ENCODE data around the gene CCDC51. TPM values are rescaled to one million over a fixed set of nuclear protein-coding genes. Genes with fewer than 3 reads are reported as not detected.

CCDC51 gene
- polyA plus RNA-seq, 3 donors: 26.0 to 33.4 (median 27.2) TPM

DNA sequence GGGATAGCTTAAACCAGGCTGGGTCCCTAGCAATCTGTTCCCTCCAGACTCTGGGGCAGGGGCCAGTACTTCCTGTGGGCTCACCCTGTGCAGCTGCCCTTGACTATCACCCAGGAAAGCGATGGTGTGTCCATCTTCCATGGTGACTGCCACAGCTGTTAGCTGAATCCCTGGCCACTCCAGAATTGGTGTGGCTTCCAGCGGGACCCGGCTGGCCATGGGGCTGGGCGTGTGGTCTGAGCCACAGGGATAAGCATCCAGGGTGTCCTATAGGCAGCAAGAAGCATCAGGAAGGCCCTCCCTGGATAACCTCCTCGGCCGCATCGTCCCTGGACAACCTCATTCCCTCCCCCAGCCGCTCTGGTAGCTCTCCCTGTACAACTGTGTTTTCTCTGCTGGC lies 17.2 kb downstream of the CCDC51 start:
- no peak for DNase-seq (ENCODE audit: low read depth in 3 of 3, low spot score in 2 of 3)

DNA sequence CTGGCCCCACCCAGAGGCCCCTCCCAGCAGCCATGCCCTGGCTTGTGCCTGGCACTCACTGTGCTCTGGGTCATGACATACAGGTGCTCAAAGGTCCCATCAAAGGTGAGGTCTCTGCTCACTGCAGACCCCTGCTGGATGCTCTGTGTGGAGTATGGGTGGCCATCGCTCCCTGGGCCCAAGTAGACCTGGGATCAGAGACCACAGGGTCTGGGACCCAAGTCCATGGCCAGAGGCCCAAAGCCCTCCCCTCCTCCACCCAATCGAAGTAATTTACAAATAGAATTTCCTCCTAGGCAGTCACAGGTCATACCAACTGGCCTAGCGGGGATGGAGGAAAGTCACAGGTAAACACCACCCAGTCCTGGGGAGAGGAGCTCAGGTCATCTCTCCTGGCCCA lies 17.6 kb downstream of the CCDC51 start:
- no peak for DNase-seq (ENCODE audit: low read depth in 3 of 3, low spot score in 2 of 3)

DNA sequence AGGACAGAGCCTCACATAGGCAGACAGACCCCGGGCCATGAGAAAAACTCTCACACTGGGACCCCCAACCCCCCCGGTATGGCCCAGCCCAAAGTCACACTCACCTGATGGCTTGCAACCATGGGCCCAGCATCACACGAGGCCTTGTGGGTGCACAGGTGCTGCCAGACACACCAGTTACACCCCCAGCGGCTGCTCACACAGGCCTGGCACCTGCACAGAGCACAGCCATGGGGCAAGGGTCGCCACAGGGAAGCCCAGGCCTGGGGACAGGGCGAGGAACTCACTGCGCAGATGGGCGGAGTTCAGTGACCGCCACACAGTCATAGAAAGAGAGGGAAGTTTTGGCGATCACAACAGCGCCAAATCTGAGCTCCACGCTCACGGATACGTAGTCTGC lies 19.4 kb downstream of the CCDC51 start:
- no peak for DNase-seq (ENCODE audit: low read depth in 3 of 3, low spot score in 2 of 3)

DNA sequence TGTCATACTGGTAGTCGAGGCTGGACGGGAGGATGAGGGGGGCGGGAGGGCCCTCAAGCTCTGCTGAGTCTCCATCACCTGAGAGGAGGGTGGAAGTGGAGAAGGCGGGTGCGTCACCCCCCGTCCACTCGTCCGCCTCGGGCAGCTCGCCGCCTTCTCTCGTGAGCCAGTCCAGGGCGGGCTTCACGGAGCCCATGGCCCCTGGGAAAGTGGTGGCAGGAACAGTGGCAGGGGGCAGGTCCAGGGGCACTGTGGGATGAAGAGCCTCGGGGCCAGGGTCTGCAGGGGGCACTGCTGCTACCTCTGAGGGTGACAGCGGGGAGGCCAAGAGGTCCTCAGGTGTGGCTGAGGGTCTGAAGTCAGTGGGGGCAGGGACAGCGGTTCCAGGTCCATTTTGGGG lies 20.3 kb downstream of the CCDC51 start:
- no peak for DNase-seq (ENCODE audit: low read depth in 3 of 3, low spot score in 2 of 3)

DNA sequence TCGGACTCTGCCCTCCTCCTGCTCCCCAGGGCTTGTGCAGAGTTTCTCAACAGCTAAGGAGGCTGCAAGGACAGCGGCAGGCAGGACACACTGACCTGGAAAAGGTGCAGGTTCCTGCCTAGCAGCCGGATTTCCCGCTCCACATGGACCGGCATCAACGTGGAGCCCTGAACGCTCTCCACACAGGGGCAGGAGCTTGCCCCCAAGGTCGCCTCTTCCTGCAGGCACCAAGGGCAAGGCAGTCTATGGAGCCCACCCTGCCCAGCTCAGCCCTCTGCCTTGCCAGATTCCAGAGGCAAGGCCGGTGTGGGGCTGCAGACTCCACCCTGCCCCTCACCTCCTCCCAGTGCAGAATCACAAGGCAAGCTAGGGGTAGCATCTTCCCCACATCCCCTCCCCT lies 20.8 kb downstream of the CCDC51 start:
- no peak for DNase-seq (ENCODE audit: low read depth in 3 of 3, low spot score in 2 of 3)

DNA sequence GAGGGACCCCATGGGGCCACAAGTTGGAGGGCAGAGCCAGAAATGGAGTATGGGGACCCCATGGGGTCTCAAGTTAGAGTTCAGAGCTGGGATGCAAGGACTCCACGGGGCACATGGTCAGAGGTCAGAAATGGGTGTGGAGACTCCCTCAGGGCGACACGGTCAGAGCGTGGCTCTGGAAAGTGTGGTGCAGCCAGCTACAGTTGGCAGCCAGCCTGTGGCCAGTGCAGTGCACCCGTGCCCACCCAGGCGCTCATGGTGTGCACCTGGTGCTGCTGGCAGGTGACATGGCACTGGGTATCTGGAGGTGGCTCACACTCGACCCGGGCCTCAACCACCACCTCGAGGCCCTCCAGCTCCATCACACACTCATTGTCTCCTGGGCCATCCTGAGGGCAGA lies 21.3 kb downstream of the CCDC51 start:
- no peak for DNase-seq (ENCODE audit: low read depth in 3 of 3, low spot score in 2 of 3)

DNA sequence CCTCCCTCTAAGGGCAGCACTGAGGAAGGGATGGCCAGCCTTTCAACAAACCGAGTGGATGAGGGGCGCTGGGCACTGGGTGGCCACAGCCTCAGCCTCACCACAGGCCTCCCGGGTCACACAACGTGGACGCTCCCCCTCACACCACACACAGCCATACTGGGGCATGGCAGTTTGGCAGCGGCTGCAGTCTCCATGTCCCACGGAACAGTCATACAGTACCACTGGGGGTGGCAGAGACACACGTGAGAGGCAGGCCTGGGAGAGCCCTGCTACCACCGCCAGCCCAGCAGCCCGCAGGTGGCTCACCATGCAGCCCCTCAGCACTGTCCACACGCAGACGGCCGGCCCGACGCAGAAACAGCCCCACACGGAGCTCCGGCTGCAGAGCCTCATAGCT lies 21.8 kb downstream of the CCDC51 start:
- no peak for DNase-seq (ENCODE audit: low read depth in 3 of 3, low spot score in 2 of 3)

DNA sequence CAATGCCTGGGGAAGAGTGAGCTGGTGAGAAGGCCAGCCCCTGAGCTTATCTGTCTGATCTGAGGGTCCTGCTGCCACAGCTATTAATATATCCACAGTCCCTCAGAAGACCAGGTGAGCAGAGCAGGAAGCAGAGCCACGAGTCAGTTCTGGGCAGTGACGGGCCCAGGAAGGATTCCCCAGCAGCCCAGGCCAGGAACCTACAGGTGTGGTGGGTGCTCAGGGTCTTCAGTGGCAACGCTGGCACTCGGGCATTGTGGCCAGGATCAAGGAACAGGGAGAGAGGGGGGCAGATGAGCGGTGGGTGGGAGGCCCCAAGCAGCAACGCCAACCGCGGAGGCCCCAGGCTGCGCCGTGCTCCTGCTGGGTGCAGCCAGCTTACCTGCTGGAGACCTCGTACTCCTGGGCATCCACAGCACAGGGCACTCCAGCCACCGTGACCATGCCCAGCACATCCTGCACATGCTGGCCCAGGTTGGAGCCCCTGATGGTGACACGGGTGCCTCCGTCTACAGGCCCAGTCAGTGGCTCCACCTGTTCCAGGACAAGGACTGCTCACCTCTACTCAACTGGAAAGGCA lies 22.3 kb downstream of the CCDC51 start:
- DNase-seq (ENCODE audit: low read depth in 3 of 3, low spot score in 2 of 3): no peak

DNA sequence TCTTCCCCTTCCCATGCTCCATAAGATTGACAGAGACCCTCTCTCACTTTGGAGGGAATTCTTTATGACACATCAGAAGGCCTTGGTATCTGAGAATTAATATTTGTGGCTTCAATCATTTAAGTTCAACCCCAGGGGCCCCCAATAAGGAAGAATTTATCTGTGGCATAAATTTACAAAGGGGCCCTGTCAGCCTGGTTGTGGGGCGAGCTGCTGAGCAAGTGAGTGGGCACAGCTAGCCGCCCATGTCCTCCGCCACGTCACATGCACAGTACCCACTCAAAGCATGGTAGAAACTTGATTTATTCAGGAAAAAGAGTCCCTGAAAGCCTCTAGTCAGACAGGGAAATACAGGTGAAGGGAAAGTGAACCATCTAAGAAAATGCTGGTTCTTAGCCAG lies 23.4 kb downstream of the CCDC51 start:
- DNase-seq (ENCODE audit: low read depth in 3 of 3, low spot score in 2 of 3): no peak

DNA sequence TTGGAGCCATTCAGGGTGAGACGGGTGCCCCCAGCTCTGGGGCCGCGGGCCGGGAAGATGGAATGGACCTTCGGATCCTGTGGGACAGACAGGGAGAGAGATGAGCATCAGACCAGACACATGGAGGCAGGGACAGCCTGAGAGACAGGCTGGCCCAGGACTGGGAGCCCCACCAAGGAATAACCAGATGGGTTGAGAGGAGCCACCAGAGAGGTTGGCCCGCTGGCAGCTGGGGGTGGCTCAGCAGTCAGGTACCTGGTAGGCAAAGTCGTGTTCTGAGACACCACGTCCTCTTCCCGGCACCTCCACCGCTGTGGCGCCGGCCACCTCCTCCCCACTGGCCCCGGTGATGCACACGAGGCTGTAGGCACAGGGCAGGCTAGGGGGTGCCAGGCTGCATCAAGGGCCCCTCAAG lies 23.8 kb downstream of the CCDC51 start:
- DNase-seq (ENCODE audit: low read depth in 3 of 3, low spot score in 2 of 3): no peak

DNA sequence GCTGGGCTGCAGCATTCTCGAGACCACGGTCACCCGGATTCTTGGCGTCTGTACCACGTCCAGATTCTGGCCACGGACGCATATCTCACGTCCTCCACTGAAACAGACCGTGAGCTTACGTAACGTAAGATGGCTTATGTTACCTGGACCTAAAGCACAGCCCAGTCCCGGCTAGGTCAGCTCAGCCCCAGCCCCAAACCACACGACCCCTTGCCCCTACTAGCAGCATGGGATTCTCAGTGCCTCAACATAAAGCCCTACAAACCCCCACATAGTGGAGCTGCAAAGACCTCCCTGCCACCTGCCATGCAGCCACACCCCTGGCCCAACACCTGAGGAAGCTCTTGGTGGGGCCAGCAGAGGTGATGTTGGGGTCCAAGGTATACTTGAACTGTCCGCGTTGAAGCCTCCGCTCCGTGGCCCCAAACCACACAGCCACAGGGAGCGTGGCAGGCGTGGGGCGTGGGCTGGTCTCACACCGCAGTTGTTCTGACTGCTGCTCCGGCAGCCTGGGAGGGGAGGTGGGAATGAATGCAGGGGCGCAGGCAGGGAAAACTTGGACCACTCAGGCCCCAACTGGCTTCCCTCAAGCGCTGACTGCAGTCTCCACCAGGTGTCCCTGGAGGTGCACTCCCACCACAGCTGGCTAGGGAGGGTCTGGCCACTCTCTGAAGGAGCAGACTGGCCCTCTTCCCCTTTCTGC lies 24.5 kb downstream of the CCDC51 start:
- DNase-seq (ENCODE audit: low read depth in 3 of 3, low spot score in 2 of 3): no peak

DNA sequence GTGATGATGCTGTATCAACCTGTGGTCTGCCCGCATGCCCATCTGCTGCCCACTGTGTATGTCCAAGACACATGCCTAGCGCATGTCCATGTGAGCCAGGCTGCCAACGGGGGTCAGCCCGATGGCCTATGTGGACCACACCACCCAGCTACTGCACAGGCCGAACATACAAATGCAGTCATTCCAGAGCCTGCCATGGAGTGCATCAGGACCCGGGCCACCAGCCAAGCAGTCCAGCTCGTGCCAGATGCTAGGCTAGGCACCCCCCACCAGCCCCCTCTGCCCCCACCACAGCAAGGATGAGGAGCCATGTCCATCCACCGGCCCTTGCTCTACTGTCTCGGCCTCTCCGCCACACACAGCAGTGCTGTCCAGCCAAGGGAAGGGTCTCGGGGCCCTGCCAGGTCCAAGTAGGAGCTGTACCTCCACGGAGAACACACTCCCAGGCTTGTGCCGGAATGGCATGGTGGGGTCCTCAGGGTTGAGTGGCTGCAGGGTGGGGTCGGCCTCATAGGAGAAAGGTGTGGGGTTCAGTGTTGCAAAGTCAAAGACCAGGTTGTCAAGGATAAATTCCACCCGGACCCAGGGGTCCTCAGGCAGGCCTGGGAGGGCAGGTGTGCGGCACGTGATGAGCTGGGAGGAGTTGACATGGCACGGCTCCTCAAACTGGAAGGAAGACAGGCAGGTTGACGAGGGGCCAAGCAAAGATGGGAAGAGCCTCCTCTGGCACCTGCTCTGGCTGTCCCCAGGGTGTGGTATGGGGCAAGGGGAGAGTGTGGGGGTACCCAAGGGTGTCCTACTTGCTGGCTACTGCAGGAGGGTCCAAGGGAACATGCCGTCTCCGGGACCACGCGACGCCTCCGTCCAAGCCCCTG lies 25.3 kb downstream of the CCDC51 start:
- DNase-seq (ENCODE audit: low read depth in 3 of 3, low spot score in 2 of 3): no peak

DNA sequence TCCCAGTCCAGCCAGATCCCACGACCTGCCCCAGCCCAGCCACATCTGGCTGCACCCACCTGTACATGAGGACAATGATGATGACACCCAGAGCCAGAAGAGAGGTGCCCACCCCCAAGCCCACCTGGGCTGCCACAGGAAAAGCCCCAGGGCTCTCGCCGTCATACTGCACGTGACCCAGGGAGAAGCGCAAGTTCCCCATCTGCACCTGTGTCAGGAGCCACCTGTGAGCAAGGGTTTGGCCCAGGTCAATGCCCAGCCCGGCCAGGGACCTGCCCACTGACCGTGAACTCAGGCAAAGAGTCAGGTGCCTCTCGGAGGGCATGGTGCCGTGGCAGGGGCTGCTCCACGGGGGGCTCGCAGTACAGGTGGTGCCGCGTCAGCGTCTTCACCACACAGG lies 26.3 kb downstream of the CCDC51 start:
- DNase-seq (ENCODE audit: low read depth in 3 of 3, low spot score in 2 of 3): no peak

DNA sequence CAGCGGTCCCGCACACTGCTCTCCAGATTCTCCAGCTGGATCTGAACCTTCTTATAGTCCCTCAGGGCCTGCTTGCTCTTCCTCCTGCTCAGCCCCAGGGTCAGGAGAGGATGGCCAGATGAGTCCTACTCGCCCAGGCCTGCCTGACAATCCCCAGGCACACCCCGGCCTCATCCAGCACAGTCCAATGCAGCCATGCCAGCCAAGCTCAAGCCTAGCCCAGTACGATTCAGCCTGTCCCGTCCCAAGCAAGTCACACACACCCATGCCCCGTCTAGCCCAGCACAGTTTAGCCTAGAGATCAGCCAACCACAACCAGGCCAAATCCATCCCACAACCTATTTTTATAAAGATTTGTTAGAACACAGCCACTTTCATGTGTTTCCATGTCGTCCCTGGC lies 26.8 kb downstream of the CCDC51 start:
- DNase-seq (ENCODE audit: low read depth in 3 of 3, low spot score in 2 of 3): no peak

DNA sequence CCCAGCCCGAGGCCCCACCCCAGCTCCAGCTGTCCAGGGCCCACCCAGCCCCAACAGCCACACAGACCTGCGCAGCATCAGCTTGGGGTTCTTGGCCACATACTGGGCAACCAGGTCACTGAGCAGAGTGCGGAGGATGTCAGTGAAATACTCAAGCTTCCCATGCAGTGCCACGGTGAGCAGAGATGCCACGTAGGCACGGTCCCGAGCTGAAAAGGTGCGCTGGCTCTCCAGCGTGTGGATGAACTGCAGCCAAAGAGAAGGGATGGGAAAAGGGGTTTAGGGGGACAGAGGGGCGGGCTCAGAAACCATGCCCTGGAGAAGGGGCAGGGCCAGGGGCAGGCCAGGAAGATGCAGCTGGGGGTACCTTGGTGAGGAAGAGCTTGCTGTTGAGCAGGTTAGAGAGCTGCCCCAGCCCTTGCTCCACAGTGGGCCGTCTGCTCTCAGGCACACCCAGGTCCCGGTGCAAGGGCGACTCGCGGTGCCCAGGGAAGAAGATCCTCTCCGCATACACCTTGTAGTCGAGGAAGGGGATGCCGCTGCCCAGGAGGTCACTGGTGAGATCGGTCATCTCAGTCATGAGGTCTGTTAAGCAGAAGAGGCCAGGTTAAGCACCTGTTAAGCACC lies 27.4 kb downstream of the CCDC51 start:
- DNase-seq (ENCODE audit: low read depth in 3 of 3, low spot score in 2 of 3): no peak

DNA sequence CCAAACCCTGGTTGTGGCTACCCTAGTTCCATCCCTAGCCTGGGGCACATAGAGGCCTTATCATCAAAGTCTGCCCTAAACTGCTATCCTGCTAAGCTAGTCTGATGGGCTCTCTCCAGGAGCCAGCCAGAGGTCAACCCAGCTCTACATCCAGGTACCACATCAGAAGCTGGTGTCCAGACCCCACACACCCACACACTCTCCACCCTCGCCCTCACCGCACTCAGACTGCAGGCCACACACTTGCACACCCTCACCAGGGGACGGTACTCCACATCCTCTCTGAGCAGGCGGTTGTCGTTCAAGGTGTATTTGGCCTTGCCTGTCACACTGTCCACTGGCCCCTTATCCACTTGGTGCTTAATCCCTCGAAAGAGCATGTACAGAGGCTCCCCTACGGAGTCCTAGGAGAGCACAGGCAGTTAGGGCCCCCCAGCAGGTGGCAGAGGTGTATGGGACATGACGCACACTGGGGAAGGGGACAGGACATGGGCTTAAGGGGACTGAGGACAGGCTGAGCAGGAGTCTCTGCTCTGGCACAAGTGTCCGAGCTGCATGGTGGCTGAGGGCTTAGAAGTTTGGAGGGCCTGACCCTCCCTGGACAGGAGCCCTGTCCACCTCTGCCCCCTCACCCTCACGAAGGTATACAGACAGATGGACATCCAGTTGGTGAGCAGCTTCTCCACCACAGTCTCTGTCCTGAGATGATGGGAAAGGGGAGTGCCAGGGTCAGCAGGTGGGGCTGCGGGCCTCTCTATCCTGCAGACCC lies 28.1 kb downstream of the CCDC51 start:
- DNase-seq (ENCODE audit: low read depth in 3 of 3, low spot score in 2 of 3): no peak

DNA sequence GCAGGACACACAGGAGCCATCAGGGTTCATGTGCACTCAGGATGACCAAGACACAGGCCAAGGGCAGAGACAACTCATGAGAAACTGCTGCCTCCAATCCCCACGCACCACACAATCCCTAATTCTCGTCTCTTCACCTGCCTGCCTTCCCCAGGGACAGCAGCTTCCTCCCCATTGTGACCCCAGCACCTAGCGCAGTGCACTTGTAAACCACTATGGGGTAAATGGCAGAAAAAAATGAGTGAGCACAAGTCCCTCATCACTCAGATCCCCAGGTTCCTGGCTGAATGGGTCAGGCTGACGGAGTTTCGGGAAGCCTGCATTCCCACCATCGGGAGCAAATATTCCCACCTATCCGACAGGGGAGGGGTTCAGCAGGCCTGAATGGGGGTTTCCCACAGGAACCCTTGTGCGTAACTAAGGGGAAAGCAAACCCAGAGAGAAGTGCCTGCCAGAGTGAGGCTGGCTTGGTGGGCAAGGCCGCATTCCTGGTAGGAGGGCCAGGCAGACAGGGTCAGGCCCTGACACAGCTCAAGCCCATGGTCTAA lies 28.8 kb downstream of the CCDC51 start:
- DNase-seq (ENCODE audit: low read depth in 3 of 3, low spot score in 2 of 3): no peak

DNA sequence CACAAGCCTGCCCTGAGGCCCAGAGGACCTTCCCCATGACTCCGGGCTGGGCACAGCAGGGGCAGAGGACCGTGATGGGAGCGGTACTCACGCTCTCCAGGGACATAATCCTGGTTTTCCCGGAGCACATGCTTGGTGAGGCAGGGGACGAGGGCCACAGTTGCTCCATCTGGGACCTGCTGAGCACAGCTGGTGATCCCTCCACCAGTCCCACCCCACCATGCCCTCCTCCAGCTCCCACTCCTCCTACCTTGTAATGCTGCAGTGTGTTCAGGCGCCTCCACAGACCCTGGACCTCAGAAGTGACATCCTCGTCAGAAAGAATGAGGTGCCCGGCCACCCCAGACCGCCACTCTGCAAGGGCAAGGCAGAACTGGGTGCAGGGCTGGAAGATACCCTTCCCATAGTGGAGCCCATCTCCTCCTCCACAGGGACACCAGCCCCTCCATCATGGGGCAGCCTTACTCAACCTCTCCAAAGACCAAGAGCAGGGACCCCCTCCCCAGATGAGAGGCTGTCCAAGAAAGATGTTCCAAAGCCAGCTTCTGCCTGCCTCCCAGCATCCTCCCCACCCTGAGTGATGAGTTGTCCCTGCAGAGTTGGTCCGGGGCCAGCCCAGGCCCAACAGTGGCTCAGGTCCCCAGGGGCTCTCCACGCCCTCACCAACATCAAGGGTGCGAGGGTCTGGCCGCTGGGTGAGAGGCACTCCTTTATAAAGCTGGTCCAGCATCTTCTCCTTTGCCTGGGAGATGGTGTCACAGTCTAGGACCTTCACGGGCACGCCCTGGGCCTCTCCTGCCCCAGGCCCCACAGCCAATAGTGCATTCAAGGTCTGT lies 29.5 kb downstream of the CCDC51 start:
- DNase-seq (ENCODE audit: low read depth in 3 of 3, low spot score in 2 of 3): no peak

All from right renal cortex interstitium (tissue), 3 donors.